KMS-11 (cell line): ENCODE measurements around the gene MAPK8IP1.

Experiments
- H2AFZ ChIP-seq: fragments of 200-600 bp; sonication (generic); 2 replicates; pipeline ENCODE4 v1.6.1; 2016; ENCODE audit warnings: antibody characterized with exemption, mixed run types, low read depth
- H3K27ac ChIP-seq: fragments of 200-600 bp; sonication (generic); 2 replicates; pipeline ENCODE4 v1.6.1; 2016; ENCODE audit warnings: mild to moderate bottlenecking, mixed run types
- H3K27me3 ChIP-seq: fragments of 200-600 bp; sonication (generic); 2 replicates; pipeline ENCODE4 v1.6.1; 2017; ENCODE audit warnings: mild to moderate bottlenecking, low read depth, mixed run types, moderate library complexity; ENCODE audit not compliant: insufficient read depth
- H3K36me3 ChIP-seq: fragments of 200-600 bp; sonication (generic); 2 replicates; pipeline ENCODE4 v1.6.1; 2017; ENCODE audit warnings: mild to moderate bottlenecking, mixed run types; ENCODE audit not compliant: insufficient read depth
- H3K4me1 ChIP-seq: fragments of 200-600 bp; sonication (generic); 2 replicates; pipeline ENCODE4 v1.6.1; 2016; ENCODE audit warnings: mild to moderate bottlenecking, low read depth, mixed run types; ENCODE audit not compliant: poor library complexity, severe bottlenecking
- H3K4me2 ChIP-seq: fragments of 200-600 bp; sonication (generic); 2 replicates; pipeline ENCODE4 v1.7.0; 2016; ENCODE audit warnings: mild to moderate bottlenecking, mixed run types
- H3K4me3 ChIP-seq: fragments of 200-600 bp; sonication (generic); IDR thresholded peaks from 2 replicates; pipeline ENCODE4 v1.6.1; 2017; ENCODE audit warnings: low read depth, low read length, mixed read lengths; ENCODE audit not compliant: insufficient read depth
- H3K79me2 ChIP-seq: fragments of 200-600 bp; sonication (generic); 2 replicates; pipeline ENCODE4 v1.6.1; 2016; ENCODE audit warnings: low read depth, mixed run types; ENCODE audit not compliant: insufficient read depth
- H3K9ac ChIP-seq: fragments of 200-600 bp; sonication (generic); 2 replicates; pipeline ENCODE4 v1.6.1; 2016; ENCODE audit warnings: mild to moderate bottlenecking, mixed run types
- H4K20me1 ChIP-seq: fragments of 200-600 bp; sonication (generic); 2 replicates; pipeline ENCODE4 v1.6.1; 2016; ENCODE audit warnings: mild to moderate bottlenecking, mixed run types; ENCODE audit not compliant: insufficient read depth
- TF ChIP-seq, protein P1 (sequence below): fragments of 200-600 bp; sonication (generic); conservative IDR thresholded peaks from 2 replicates; pipeline ENCODE4 v1.6.1; 2017; ENCODE audit warnings: low read depth, mild to moderate bottlenecking, antibody characterized with exemption, low read length, moderate library complexity, mixed read lengths

Gene MAPK8IP1

DNA sequence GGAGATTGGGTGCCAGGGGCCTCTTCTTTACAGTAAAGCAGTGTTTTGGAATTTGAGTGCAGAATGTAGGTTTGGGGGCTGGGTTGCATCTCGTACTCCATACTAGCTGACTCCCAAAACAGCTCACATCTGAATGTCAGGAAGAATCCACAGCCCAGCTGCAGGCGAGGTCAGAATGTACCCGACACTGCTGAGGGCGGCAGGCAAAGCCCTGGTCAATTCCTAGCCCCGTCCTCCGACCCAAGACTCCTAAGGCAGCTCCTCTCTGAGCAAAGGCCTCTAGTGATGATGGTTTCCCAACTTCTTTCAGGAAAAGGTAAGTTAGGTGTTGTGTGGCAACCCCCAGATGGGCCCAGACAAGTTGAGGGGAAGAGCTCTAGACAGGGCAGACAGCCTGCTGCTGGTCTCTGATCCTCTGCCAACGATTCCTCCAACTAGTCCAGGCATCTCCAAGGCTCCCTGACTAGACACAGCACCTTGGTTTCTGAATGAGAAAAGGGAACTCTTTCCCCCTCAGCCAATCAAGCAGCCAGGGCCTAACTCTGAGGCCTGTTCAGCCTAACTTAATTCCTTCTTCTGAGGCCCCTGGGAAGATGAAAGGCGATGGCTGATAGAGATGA is 45.6 kb downstream of the MAPK8IP1 start:
- H3K4me1 ChIP-seq = peaks cover 15% of the 10 kb centered on the region

GRCh38 chr11:45931739-45932138 is 46.3 kb downstream of the MAPK8IP1 start:
- no peak overlapping the region for H3K4me3 ChIP-seq
- H4K20me1 ChIP-seq = no peaks in the 10 kb centered on the region
- no peaks in the 10 kb centered on the region for H3K27me3 ChIP-seq
- TF ChIP-seq, protein P1, sequence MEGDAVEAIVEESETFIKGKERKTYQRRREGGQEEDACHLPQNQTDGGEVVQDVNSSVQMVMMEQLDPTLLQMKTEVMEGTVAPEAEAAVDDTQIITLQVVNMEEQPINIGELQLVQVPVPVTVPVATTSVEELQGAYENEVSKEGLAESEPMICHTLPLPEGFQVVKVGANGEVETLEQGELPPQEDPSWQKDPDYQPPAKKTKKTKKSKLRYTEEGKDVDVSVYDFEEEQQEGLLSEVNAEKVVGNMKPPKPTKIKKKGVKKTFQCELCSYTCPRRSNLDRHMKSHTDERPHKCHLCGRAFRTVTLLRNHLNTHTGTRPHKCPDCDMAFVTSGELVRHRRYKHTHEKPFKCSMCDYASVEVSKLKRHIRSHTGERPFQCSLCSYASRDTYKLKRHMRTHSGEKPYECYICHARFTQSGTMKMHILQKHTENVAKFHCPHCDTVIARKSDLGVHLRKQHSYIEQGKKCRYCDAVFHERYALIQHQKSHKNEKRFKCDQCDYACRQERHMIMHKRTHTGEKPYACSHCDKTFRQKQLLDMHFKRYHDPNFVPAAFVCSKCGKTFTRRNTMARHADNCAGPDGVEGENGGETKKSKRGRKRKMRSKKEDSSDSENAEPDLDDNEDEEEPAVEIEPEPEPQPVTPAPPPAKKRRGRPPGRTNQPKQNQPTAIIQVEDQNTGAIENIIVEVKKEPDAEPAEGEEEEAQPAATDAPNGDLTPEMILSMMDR = no peak
- H3K4me2 ChIP-seq = no peak overlapping the region
- H3K79me2 ChIP-seq = no peaks in the 10 kb centered on the region
- no peaks in the 10 kb centered on the region for H3K36me3 ChIP-seq
- H2AFZ ChIP-seq = no peak overlapping the region
- no peak overlapping the region for H3K9ac ChIP-seq
- H3K4me1 ChIP-seq = peaks cover 15% of the 10 kb centered on the region
- H3K27ac ChIP-seq = no peak overlapping the region

More for the DNA sequence above, 45.6 kb downstream of the MAPK8IP1 start:
- Histone ChIP-seq H3K27ac (no peak overlapping the region), H3K9ac (no peak overlapping the region), H3K27me3 (no peaks in the 10 kb centered on the region), H3K36me3 (no peaks in the 10 kb centered on the region), H3K4me2 (no peak overlapping the region), H4K20me1 (no peaks in the 10 kb centered on the region), H3K4me3 (no peak overlapping the region), H3K79me2 (no peaks in the 10 kb centered on the region), H2AFZ (no peak overlapping the region)
- TF ChIP-seq, protein P1 = no peak

DNA sequence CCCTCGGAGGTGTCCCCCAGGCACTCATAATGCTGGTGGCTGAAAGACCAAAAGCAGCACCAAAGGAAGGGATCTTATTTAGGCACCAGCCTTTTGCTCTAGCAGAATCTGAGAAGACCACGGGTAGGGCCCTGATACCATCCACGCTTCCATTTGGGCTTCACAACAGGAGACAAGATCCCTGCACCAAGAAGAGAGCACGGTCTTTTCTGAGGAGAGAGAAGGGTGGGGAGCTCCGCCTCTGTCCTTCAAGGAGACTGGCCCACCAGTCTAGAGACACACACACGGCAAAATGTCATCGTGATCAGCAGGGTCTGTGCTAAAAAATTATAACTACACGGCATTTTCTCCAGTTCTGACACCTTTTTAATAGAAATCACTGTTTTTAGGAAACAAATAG is 46.8 kb downstream of the MAPK8IP1 start:
- Histone ChIP-seq H3K4me3 (no peak overlapping the region), H3K4me1 (peaks cover 15% of the 10 kb centered on the region), H3K79me2 (no peaks in the 10 kb centered on the region), H3K27ac (no peak overlapping the region), H3K4me2 (no peak overlapping the region), H2AFZ (no peak overlapping the region), H3K36me3 (no peaks in the 10 kb centered on the region), H3K27me3 (no peaks in the 10 kb centered on the region), H3K9ac (no peak overlapping the region), H4K20me1 (no peaks in the 10 kb centered on the region)
- TF ChIP-seq, protein P1 = no peak

DNA sequence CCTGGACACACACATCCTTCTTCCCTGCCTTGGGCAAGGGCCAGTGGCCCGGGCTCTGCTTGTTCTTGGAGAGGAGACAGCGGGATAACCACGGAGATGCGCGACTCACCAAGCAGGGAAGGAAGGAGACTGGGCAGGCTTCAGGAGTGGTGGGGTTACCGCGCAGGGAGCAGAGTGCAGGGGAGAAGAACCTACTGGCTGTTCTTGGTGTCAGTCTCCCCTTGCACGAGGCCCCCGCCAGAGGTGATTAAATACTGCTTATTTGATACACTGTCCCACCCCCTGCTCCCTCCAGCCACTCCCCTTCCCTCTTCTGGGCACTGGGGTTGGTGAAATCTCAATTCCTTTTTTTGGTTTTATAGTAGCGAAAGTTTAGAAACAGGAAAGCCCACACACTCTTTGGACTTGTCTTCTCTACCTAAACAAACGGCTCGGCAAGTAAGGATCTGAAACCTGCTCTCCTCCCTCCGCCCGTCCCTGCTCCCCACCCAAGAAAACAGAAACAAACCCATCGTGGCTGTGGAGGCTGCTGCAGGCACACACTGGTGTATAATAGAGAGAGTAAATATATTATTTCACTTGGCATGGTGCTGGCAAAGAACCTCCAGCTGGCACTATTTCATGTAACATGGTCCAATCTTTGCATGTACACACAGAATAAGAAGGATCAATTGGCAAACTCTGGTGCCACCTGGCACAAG is 47.8 kb downstream of the MAPK8IP1 start:
- H2AFZ ChIP-seq = no peak overlapping the region
- no peaks in the 10 kb centered on the region for H3K27me3 ChIP-seq
- H3K4me3 ChIP-seq = no peak overlapping the region
- H3K27ac ChIP-seq = no peak overlapping the region
- H3K9ac ChIP-seq = no peak overlapping the region
- no peaks in the 10 kb centered on the region for H4K20me1 ChIP-seq
- peaks cover 15% of the 10 kb centered on the region for H3K4me1 ChIP-seq
- H3K79me2 ChIP-seq = no peaks in the 10 kb centered on the region
- no peak overlapping the region for H3K4me2 ChIP-seq
- TF ChIP-seq, protein P1 = no peak
- H3K36me3 ChIP-seq = no peaks in the 10 kb centered on the region
